Neural progenitor cell (in vitro differentiated cells): ENCODE measurements around the gene DLL1.

Experiments
- CTCF ChIP-seq: fragments of 200-600 bp; sonication (generic); IDR thresholded peaks from 2 replicates; pipeline ENCODE4 v1.5.1; 2017; ENCODE audit warnings: antibody characterized with exemption, mild to moderate bottlenecking
- EZH2 ChIP-seq: fragments of 200-600 bp; sonication (generic); IDR thresholded peaks from 2 replicates; pipeline ENCODE4 v1.6.1; 2017; ENCODE audit warnings: antibody characterized with exemption, mild to moderate bottlenecking, moderate library complexity

GRCh38 chr6:170274713-170275560 is 15.9 kb downstream of the DLL1 start:
- TF ChIP-seq CTCF (no peak), EZH2 (no peak)
